Type B pancreatic cell (in vitro differentiated cells): Measurements from ENCODE around the gene BCL10. TPM values are rescaled to one million over a fixed set of nuclear protein-coding genes. Genes with fewer than 3 reads are reported as not detected.

ENCODE experiments used
- DNase-seq: peaks from one replicate; pipeline ENCODE4 v3.0.0; 2021; ENCODE audit warnings: mixed read lengths; ENCODE audit not compliant: unreplicated experiment; ENCODE audit errors: extremely low spot score
- H3K27ac Mint-ChIP-seq: 2 replicates; pipeline ENCODE4 v1.8.0; 2021; ENCODE audit warnings: mild to moderate bottlenecking, mixed read lengths
- H3K27me3 Mint-ChIP-seq: 2 replicates; pipeline ENCODE4 v1.8.0; 2021; ENCODE audit warnings: mixed read lengths
- H3K36me3 Mint-ChIP-seq: 2 replicates; pipeline ENCODE4 v1.8.0; 2021; ENCODE audit warnings: mixed read lengths
- H3K4me1 Mint-ChIP-seq: one replicate; pipeline ENCODE4 v1.8.0; 2021; ENCODE audit warnings: mixed read lengths; ENCODE audit not compliant: unreplicated experiment
- H3K4me3 Mint-ChIP-seq: 2 replicates; pipeline ENCODE4 v1.8.0; 2021; ENCODE audit warnings: mild to moderate bottlenecking, mixed read lengths
- H3K9me3 Mint-ChIP-seq: 2 replicates; pipeline ENCODE4 v1.8.0; 2021; ENCODE audit warnings: mixed read lengths
- total RNA-seq: library from RNA; stranded (reverse); gene quantifications from 2 replicates; pipeline ENCODE4 v1.2.1, GENCODE V29; 2021; ENCODE audit warnings: low replicate concordance
- TF ChIP-seq, protein P1 (sequence below): fragments of 200-600 bp; sonication (generic); conservative IDR thresholded peaks from 2 replicates; pipeline ENCODE4 v1.5.0; 2021; ENCODE audit warnings: antibody characterized with exemption, mild to moderate bottlenecking

The BCL10 gene
- total RNA-seq, 1 donor from 2014 or later: 25.0 TPM

DNA sequence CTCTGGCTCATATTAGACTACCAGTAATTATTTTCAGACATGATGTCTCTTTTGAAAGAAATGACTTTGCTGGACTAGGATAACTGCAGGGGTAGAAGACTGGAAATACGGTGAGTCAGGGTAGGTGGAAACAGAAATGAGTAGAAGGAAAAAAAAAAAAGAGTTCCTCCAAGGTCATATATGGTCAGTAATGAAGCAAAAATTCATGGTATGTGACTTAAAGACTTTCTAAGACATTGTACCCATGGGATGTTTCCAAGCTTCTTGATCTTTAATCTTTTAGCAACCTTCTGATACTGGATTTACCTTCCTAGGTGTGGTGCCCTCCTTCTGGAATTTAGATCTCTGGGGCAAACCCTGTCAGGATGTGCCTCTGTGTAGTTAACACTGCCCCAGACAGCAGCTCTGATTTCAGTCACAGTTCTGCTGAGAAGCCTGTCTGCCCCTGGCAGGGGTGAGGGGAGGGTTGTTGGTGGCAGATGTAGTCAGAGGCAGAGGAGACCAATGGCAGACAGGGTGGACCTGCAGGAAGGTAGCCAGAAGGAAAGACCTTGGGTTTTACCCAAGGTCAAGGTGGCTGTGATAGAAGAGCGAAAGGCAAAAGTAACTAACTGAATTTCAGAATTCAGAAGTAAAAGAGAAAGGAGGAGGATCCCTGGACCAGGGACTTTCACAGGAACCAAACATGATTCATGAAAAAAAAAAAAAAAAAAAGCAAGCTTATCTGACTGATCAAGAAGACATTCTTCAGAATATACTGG lies 44.1 kb upstream of the BCL10 start:
- Mint-ChIP-seq H3K9me3 (no peaks in the 10 kb centered on the region), H3K4me1 (peaks cover 14% of the 10 kb centered on the region), H3K27me3 (no peaks in the 10 kb centered on the region), H3K4me3 (no peak overlapping the region), H3K36me3 (peaks cover 4% of the 10 kb centered on the region), H3K27ac (peak overlapping the region; percentile 3)
- TF ChIP-seq, protein P1, sequence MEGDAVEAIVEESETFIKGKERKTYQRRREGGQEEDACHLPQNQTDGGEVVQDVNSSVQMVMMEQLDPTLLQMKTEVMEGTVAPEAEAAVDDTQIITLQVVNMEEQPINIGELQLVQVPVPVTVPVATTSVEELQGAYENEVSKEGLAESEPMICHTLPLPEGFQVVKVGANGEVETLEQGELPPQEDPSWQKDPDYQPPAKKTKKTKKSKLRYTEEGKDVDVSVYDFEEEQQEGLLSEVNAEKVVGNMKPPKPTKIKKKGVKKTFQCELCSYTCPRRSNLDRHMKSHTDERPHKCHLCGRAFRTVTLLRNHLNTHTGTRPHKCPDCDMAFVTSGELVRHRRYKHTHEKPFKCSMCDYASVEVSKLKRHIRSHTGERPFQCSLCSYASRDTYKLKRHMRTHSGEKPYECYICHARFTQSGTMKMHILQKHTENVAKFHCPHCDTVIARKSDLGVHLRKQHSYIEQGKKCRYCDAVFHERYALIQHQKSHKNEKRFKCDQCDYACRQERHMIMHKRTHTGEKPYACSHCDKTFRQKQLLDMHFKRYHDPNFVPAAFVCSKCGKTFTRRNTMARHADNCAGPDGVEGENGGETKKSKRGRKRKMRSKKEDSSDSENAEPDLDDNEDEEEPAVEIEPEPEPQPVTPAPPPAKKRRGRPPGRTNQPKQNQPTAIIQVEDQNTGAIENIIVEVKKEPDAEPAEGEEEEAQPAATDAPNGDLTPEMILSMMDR: no peak
- no peak for DNase-seq

DNA sequence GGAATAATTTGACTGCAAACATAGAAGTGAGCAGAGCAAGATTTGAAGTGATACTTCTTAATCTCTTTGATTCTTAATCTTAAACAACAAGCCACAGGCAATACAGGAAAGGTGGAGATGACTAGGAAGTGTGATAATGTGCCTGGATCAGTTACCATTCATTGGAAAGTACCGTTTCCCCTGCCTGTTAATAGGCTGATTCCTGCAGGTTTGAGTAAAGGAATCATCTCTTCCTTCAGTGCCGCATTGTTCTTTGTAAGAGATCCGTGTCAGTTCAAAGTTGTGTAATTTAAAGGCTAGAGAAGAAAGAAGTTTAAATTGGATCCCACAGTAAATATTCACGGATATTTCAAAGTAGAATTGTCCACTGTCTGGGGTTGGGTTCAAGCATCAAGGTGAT lies 43.5 kb upstream of the BCL10 start:
- TF ChIP-seq, protein P1: no peak

DNA sequence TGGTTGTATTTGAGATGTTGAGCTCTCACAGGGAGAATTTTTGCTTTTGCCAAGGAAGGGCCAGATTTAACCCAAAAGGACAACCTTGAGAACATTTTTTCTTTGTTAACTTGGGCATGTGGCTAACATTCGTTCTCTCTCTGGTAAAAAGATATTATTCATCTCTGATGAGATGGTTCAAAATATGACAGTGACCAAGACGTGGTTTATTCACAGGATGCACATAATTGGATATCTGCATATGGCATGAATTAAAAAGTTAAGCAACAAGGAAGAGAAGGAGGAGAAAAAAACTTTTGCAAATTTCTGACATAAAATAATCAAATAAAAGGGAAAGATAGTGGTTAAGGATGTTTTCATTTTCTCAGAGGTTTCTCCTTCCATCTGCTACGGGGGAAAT lies 43.1 kb upstream of the BCL10 start:
- H3K4me3 Mint-ChIP-seq: no peak overlapping the region
- H3K36me3 Mint-ChIP-seq: peaks cover 4% of the 10 kb centered on the region
- no peaks in the 10 kb centered on the region for H3K9me3 Mint-ChIP-seq
- H3K27me3 Mint-ChIP-seq: no peaks in the 10 kb centered on the region
- H3K4me1 Mint-ChIP-seq: peaks cover 14% of the 10 kb centered on the region
- no peak overlapping the region for H3K27ac Mint-ChIP-seq
- DNase-seq: no peak
- TF ChIP-seq, protein P1: no peak

More for the DNA sequence above, 43.5 kb upstream of the BCL10 start:
- Mint-ChIP-seq H3K27ac (peak overlapping the region; percentile 3), H3K4me3 (no peak overlapping the region), H3K36me3 (peaks cover 4% of the 10 kb centered on the region), H3K9me3 (no peaks in the 10 kb centered on the region), H3K27me3 (no peaks in the 10 kb centered on the region), H3K4me1 (peaks cover 14% of the 10 kb centered on the region)
- no peak for DNase-seq

DNA sequence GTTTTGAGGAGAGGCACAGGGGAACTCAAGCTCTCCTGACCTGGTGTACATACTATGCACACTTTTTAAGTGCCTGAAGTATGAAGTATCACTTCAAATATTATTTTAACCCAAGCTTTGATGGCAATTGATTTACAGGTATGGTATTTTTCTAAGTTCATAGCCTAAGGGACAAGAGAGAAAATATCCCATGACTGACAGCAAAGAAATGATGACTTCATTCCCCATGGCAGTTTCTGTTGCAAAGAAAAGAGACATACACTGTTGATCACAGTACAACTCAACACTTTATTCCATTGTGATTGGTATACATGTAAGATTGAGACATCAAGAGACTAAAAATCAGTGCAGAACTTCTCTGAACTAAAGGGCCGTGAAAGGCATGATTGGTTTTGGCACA lies 41.8 kb upstream of the BCL10 start:
- H3K4me3 Mint-ChIP-seq: no peak overlapping the region

DNA sequence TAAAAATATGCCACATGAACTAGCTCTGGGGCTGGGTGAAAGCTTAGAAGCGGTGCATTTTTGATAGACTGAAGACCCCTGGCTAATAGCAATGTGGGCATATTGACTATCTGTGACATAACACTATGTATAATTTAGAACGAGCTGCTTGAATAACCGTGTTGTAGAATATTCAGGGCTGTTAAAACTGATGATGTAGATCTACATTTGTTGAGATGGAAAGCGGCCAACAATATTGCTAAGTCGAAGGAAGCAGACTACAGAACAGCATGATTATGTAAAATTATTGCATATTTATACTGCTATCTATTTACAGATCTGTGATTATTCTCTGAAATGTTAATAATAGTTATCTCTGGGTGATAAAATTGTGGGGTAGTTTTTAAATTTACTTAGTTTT lies 41.1 kb upstream of the BCL10 start:
- H3K9me3 Mint-ChIP-seq: no peaks in the 10 kb centered on the region
- peaks cover 4% of the 10 kb centered on the region for H3K36me3 Mint-ChIP-seq
- TF ChIP-seq, protein P1: no peak
- H3K27ac Mint-ChIP-seq: no peak overlapping the region
- H3K4me3 Mint-ChIP-seq: no peak overlapping the region
- H3K27me3 Mint-ChIP-seq: no peaks in the 10 kb centered on the region
- H3K4me1 Mint-ChIP-seq: peaks cover 14% of the 10 kb centered on the region
- no peak for DNase-seq

More for the DNA sequence above, 41.8 kb upstream of the BCL10 start:
- H3K4me1 Mint-ChIP-seq: peaks cover 14% of the 10 kb centered on the region
- DNase-seq: no peak
- H3K36me3 Mint-ChIP-seq: peaks cover 4% of the 10 kb centered on the region
- TF ChIP-seq, protein P1: no peak
- no peaks in the 10 kb centered on the region for H3K27me3 Mint-ChIP-seq
- H3K27ac Mint-ChIP-seq: peak overlapping the region; percentile 30
- H3K9me3 Mint-ChIP-seq: no peaks in the 10 kb centered on the region
